GM21390 (cell line): Measurements from ENCODE around the gene PSMD12.
"Not testable (repeated sequence)": the region's sequence is repeated elsewhere in the genome, so short reads cannot be mapped to it uniquely, and the experiment has no call there.

Experiments
- ATAC-seq: cut with Tn5 transposase; IDR thresholded peaks from one replicate; pipeline ENCODE4 v1.9.1; 2021; ENCODE audit not compliant: unreplicated experiment

PSMD12 gene

DNA sequence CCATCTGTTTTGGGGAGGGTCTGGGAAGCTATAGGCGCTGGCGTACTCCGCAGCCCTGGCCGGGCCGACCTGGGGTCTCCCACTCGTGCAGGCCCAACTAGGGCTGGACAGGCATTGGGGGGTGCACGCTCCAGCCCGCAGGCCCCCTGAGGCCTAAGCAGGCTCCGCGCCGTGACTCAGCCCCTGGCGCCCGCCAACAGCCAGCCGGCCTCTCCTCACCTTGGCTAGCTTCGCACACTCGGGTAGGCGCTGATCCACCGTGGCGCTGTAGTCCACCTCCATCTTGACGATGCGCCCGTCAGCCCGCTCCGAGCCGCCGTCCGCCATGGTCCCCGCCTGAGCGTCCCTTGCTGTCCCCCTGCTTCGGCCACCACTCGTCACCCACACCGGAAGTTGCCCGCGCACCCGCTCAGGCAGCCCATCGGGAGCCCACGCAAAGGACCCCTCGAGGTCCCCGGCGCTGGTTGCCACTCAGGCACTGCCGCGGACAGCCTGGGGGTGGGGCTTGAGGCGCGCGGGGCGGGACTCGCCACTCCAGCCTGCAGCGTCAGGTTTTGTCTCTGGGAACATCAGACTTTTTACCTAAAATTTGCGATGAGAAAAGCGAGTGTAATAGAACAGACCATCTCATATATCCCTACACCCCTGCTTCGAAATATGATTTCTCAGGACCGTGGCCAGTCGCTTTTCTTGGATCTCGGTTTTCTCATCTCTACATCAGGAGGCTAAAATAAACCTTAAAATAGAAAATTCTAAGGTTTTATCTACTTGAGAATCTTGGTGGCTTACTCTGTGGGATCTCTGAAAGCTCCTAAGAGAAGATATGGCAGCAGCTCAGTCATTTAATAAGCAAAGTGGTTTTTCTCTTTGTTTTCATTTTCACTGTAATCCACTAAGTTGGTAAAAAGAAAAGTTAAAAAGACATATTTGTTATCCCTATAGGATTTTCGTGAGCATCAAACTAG, at the start of gene PSMD12:
PSMD12 (minus strand) TSS at position 385 of the 965 bp plus-strand sequence; CDS start at position 327, 58 bp downstream.
- ATAC-seq, result peak; percentile 86

DNA sequence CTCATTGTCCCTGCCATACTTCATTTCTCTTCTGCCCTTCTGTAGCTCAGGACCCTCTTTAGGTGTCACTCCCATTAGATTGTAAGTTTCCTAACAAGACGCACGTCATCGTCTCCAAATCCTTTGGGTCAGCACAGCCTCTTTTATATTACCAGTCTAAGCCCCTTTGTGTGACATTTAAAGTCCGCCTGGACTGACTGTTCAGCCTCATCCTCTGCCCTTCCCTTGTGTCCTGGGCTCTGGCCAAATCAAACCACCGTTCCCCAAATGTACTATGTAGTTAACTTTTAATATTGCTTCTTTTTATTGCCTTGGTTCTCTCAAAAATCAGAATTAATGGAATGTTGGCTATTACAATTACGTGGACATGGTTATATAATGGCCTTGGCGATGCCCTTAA, 48.9 kb upstream of the PSMD12 start:
- no peak for ATAC-seq

DNA sequence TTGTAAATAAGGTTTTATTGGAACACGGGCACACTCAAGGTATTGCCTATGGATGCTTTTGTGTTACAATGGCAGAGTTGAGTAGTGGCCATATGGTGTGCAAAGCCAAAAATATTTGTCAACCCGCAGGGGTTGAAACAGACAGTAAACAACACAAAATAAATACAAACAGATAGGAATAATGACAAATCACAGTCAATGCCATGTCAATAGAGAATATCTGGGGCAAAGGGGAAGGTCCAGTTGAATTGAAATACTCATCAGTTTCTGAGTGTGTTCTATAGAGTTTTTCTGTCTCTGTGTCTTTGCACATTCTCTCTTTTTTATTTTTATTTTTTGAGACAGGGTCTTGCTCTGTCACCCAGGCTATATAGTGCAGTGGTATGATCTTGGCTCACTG, 48.2 kb upstream of the PSMD12 start:
- ATAC-seq, result no peak

DNA sequence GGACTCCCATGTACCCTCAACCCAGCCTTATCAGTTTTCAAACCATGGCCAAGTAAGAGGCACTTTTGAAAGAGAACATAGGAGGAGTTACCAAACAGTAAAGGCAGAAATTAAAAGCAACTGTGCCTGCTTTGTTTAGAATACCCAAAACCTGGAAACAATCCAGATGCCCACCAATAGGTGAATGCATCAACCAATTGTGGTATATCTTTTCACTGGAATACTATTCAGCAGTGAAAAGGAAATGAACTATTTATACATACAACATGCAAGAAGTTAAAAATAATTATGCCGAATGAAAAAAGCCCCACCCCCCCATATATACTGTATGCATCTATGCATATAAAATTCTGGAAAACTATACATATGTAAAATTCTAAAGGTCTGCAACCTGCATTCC, 47.8 kb upstream of the PSMD12 start:
- ATAC-seq, result no peak

DNA sequence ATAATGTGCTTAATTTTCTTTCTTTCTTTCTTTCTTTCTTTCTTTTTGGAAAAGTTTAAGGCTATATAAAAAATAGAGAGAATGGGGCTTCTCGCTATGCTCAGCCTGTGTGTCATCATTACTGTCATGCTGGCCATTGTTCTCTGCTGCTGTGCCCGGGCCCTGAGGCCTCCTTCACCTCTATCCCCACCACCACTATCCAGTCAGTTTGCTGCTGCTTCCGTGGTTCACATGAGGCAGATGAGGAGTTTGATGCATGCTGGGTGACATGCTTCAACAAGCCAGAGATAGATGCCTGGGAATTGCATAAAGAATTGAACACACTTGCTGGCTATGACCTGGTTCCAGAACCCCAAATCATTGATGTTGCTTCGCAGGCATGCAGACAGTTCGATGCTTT, 47.0 kb upstream of the PSMD12 start:
- ATAC-seq, result no peak

DNA sequence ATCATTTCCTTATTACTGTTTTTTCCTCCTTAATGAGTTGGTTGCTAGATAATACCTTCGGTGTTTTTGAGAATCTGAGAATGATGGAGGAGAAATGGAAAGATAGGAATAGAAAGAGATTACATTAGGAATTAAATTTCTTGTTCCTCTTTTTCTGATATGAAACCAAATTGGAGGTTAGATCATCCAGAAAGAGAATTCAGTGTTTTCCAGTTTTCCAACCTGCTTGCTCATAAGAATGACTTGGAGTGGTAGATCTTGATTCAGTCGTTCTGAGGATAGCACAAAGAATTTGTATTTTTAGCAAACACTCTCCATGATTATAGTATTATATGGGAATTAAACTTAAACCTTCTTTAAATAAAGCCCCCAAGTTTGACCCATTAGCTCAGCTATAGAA, 46.6 kb upstream of the PSMD12 start:
- ATAC-seq, result no peak

DNA sequence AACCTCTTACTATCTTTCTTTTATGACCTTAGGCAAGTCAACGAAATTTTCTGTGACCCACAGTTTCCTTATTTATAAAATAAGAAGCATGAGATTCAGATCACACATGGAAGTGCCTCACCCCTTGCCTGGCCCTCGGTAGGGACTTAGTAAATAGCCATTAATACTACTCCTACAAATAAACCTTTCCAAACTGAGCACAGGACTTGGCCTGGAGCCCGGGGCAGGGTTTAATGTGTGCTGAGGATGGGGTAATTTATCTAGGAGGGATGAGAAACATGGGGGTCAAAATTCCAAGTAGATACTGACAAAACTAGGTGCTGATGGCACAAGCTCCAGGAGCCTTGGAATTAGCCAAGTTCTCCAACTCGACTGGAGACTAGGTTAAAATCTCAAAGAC, 45.7 kb upstream of the PSMD12 start:
- ATAC-seq, result no peak

DNA sequence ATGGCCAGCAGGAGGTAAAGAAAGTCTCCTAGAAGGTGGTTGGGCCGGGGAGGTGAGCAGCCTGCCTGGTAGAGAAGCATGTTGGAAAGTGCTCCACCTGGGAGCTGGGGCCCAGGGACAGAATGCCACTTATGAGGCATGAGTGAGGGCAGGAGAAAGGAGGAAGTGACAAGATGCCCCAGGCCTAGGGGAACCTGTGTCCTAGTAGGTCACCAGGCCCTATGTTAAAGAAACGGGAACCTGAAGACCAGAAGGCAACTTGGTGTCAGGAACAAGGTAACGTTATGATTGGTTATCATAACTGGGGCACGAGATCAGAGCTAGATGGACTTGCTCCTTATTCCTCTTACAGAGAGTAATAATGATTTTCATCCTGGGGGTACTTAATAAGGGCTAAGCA, 45.0 kb upstream of the PSMD12 start:
- ATAC-seq, result no peak

DNA sequence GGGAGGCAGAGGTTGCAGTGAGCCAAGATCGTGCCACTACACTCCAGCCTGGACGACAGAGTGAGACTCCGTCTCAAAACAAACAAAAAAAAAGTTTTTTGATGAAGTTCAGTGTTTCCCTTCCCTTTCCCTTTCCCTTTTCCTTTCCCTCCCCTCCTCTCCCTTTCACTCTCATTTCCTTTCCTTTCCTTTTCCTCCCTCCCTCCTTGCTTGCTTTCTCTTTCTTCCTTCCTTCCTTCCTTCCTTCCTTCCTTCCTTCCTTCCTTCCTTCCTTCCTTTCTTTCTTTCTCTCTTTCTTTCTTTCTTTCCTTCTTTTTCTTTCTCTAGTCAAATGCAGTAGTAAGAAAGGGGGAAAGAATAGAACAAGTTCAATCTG, 42.1 kb upstream of the PSMD12 start:
- not testable (repeated sequence) for ATAC-seq

DNA sequence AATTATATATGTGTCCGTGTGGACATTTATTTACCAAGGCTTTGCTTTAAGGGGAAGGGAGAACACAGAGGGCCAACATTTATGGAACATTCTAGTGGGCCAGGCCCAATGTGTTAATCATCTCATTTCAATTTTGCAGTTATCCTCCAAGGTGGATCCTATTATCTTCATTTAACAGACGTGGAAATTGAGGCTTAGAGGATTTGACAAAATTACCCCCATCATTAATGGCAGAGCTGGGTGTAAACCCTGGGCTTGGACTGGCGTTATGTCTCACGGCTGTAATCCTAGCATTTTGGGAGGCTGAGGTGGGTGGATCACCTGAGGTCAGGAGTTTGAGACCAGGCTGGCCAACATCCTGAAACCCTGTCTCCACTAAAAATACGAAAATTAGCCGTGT, 37.1 kb upstream of the PSMD12 start:
- ATAC-seq, result no peak

DNA sequence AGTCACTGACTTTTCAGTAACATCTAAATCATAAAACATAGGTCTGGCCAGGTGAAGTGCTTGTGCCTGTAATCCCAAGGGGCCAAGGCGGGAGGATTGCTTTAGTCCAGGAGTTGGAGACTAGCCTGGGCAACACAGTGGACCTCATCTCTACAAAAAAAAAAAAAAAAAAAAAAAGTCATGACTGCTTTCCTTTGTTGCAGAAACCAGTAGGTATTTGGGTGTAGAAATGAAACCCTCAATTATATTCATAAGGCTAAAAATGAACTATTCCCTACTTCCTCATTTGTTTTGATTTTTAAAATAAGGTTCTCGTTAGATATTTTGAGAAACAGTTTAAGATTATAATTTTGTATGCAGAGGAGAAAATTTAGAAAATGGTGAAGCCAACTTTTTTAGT, 36.7 kb upstream of the PSMD12 start:
- no peak for ATAC-seq

DNA sequence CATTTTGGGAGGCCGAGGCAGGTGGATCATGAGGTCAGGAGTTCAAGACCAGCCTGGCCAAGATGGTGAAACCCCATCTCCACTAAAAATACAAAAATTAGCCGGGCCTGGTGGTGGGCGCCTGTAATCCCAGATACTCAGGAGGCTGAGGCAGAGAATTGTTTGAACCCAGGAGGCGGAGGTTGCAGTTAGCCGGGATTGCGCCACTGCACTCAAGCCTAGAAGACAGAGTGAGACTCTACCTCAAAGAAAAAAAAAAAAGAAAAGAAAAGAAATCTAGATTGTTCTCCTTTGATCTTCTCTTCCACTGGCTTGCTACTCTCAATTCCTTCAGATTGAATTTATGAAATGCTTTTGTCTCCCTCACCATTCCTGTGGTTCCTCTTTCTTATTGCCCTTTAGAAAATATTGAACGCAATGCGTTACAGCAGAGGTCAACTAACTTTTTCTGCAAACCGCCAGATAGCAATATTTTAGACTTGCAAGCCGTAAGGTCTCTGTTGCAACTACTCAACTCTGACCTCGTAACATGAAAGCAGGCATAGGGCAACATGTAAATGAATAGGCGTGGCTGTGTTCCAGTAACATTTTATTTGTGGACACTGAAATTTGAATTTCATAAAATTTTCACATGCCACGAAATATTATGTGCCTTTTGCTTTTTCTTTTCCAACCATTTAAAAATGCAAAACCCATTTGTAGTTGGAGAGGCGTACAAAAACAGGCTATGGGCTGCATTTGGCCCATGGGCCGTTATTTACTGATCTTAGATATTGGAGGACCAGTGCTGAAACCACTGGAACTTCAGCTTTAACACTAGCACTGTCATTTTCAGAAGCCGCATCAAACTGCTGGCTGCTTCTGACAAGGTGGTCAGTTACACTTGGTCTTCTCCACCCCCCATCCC, 35.5 kb upstream of the PSMD12 start:
- ATAC-seq, result no peak

DNA sequence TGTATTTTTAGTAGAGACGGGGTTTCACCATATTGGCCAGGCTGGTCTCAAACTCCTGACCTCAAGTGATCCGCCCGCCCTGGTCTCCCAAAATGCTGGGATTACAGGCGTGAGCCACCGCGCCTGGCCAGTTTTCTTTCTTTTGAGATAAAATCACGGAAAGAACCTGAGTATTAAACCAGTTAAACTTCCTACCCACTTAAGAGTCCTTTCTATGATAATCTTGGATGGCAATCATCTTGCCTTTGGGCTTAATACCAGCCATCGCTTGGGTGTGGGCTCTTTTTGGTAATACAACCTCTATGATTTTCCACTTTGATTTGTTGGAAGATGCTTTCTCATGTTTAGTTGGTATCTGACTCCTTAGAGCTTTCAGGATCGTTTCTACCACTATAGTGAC, 34.7 kb upstream of the PSMD12 start:
- no peak for ATAC-seq

DNA sequence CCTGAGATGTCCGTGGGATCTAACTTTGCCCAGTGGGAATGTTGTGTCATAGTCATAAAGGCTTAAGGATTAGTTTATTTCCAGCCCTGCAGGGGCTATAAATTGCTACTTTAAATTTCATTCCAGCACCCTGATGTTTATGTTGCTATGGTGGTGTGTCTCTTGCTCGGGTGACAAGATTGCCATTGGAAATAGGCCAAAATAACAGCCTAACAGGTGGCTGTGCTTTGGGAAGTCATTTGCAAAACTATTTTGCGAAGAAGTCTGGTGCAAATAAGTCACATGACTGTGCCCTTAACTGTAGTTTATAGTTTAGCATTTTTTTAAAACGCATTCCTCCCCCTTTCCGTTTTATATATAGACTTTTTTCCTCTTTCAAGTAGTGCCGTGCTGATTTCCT, 33.8 kb upstream of the PSMD12 start:
- ATAC-seq, result no peak

DNA sequence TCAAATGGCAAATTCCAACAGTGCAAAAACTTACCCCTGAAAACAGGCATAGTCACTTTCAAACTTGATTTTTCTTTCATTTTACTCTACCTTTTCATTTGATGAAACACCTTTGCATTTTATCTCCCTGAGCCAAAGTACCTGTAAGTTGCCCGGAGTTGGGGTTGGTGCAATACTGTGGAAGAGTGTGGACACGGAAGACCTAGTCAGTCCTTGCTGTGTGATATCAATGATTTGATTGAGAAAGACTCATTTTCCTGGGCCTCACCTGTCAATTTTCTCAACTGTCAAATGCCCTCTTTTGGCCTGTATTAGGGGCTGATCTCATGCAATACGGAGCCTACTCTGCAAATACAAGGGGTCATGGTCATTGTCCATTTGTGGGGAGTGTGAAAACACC, 33.3 kb upstream of the PSMD12 start:
- no peak for ATAC-seq

DNA sequence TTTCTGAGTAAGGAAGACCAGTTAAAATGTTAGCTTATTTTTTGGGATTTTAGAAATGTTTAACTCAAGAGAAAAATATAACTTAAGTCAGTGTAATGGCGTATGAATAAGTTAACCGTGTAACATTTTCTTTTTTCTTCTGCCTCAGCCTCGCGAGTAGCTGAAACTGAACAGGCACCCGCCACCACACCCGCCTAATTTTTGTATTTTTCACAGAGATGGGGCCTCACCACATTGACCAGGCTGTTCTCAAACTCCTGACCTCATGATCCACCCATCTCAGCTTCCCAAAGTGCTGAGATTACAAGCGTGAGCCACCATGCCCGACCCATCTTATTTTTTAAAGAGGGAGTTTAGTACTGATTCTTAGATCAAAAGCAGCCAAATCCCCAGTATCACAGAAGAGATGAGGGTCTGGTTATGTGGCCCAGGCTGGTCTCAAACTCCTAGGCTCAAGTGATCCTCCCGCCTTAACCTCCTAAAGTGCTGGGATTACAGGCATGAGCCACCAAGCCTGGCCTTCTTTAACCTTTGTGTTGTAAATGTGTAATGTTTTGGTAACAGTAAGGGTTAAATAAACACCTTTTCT, 27.5 kb upstream of the PSMD12 start:
- ATAC-seq, result no peak

DNA sequence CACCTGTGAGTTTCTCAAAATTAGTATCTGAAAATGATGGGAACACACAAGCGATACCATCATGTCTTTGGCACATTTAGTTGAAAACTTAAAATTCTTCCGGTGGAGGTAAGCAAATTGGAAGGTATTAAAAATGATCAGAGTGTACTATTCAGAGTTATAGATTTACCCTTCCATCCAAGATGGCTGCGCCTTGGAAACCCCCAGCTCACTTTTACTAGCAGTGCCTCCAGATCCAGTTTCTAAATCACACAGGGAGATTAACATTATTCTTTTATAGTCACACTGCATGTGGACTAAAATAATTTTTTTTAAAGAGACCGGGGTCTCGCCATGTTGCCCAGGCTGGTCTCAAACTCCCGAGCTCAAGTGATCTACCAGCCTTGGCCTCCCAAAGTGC, 25.7 kb upstream of the PSMD12 start:
- ATAC-seq, result no peak

DNA sequence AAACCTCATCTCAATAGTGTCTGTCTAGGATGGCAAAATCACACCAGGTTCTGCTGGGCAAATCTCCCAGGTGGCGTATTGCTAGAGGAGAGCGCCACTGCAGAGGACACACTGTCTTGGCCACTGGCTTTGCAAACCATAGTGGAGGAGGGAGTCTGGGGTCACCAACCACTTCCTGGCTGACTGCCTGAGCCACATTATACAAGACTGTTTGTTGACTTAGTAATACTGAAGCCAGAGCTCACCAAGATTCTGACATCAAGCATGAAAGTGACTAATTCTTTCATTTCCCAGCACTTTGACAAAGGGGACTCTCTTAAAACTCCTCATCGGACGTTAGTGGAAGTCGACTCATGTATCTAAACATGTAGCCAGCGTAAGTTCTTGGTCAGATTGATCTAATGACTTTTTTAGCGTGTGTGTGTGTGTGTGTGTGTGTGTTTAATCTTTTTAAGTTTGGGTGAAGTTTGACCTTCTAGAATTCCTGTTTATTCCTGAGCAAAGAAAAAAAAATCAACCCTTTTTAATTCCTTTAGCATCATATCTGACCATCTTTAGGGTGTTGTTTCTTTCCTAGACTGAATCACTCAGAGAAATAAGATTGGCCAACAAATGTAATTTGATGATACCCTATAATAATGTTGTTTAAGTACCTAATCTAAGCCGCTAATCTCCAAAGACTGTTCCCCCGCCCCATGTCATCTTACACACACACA, 24.4 kb upstream of the PSMD12 start:
- ATAC-seq, result peak; percentile 91

DNA sequence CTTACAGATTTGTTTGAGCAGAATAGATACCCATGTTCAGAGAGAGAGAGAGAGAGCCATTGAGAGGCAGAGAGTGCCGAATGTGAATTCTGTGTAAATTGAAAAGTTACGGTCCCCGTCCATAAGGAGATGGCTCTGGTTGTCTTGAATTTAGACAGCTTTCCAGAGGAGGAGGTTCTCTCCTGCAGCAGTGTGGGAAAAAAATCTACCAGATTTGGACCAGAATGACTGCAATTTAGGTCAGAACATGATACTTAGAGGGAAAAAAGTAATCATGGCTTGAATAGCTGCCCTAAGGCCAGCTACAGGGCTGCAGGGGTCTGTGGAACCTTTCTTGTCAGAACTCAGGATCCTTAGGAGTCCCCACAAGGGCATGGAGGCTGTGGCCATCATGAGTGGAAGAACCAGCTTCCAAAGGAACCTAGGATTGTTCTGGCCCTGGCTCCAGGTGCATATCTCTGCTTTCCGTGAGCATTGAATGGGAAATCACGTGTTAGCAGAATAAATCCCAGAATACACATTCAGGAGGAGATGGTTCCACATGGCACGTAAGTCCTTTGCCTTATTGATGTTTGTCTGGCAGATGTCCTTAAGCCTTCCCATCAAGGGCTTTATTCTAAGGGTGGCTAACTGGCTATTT, 23.7 kb upstream of the PSMD12 start:
- no peak for ATAC-seq

DNA sequence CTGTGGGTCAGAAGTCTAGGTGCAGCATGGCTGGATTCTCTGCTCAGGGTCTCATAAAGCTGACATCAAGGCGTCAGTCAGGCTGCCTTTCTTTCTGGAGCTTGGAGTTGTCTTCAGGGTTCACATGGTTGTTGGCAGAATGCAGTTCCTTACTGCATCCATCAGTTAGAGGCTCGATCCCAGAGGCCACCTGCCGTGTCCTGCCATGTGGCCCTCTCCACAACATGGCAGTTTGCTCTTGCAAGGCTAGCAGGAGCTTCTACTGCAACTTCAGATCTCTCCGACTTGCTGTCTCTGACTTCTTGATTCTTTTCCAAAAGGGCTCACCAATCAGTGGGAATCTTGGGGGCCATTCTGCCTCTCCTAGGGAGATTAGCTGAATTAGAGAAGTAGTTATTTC, 22.6 kb upstream of the PSMD12 start:
- no peak for ATAC-seq
